Inflammatory macrophage treated with lipopolysaccharide for 1 hour (primary cell): Measurements from ENCODE around the gene LRCH3.

Source experiments
- DNase-seq, 2 donors: peaks; one replicate each; pipeline ENCODE4 v3.0.0-alpha.2; 2020 to 2022

LRCH3 gene

GRCh38 chr3:197791113-197791891, at the start of gene LRCH3:
LRCH3 (plus strand) TSS chr3:197791254; CDS start chr3:197791279, 25 bp downstream.
- DNase-seq = peak; percentile 68 to 79

- no peak for DNase-seq
These were observed 48.3 kb upstream of the LRCH3 start for GRCh38 chr3:197742787-197743186.

- no peak for DNase-seq
These were observed 44.8 kb upstream of the LRCH3 start for GRCh38 chr3:197746209-197746608.

- peak; percentile 67 to 75 for DNase-seq
These were observed 44.2 kb upstream of the LRCH3 start for GRCh38 chr3:197746801-197747237.

- DNase-seq = peak; percentile 52 to 70
These were observed 42.3 kb upstream of the LRCH3 start for GRCh38 chr3:197748597-197749314.

- no peak for DNase-seq
These were observed 41.8 kb upstream of the LRCH3 start for GRCh38 chr3:197749315-197749600.

GRCh38 chr3:197749601-197750395, 41.3 kb upstream of the LRCH3 start, which contains the start of gene FYTTD1:
FYTTD1 (plus strand) TSS chr3:197749883; CDS start chr3:197749972, 89 bp downstream.
- DNase-seq = peak; percentile 87 to 88

GRCh38 chr3:197750396-197750831, 40.6 kb upstream of the LRCH3 start:
- DNase-seq = peak; percentile 69 to 74

- peak; percentile 46 to 49 for DNase-seq
These were observed 40.0 kb upstream of the LRCH3 start for GRCh38 chr3:197750858-197751737.

GRCh38 chr3:197752107-197752506, 38.9 kb upstream of the LRCH3 start:
- DNase-seq = no peak

- DNase-seq = peak in 1 of 2 donors; percentile 5
These were observed 37.8 kb upstream of the LRCH3 start for GRCh38 chr3:197753263-197753662.

- no peak for DNase-seq
These were observed 34.4 kb upstream of the LRCH3 start for GRCh38 chr3:197756704-197757103.

GRCh38 chr3:197758512-197758911, 32.5 kb upstream of the LRCH3 start:
- DNase-seq = no peak

GRCh38 chr3:197761784-197762183, 29.3 kb upstream of the LRCH3 start:
- no peak for DNase-seq

GRCh38 chr3:197775317-197775716, 15.7 kb upstream of the LRCH3 start:
- DNase-seq = no peak

GRCh38 chr3:197782230-197782629, 8.8 kb upstream of the LRCH3 start:
- DNase-seq = peak; percentile 47 to 77

GRCh38 chr3:197784019-197784585, 7.0 kb upstream of the LRCH3 start:
- no peak for DNase-seq

GRCh38 chr3:197787412-197787811, 3.6 kb upstream of the LRCH3 start:
- no peak for DNase-seq

GRCh38 chr3:197789309-197789708, 1.7 kb upstream of the LRCH3 start:
- no peak for DNase-seq

- no peak for DNase-seq
These were observed 1.0 kb upstream of the LRCH3 start for GRCh38 chr3:197790033-197790432.

- peak; percentile 19 to 34 for DNase-seq
These were observed 1.0 kb downstream of the LRCH3 start for GRCh38 chr3:197791892-197792647.
